Prostate gland (tissue), 2 donors: Measurements from ENCODE around the gene LTV1. TPM values are rescaled to one million over a fixed set of nuclear protein-coding genes. Genes with fewer than 3 reads are reported as not detected.
A peak's percentile ranks its signal among the peaks of the same experiment; 100 is the strongest.
"Not testable (repeated sequence)": the region's sequence is repeated elsewhere in the genome, so short reads cannot be mapped to it uniquely, and the experiment has no call there.

ENCODE experiments used
- DNase-seq: peaks from one replicate; pipeline ENCODE4 v3.0.0-alpha.2; 2019; ENCODE audit warnings: low spot score
- H3K27ac ChIP-seq, 2 donors: fragments of 200-600 bp; sonication (generic); 2 replicates each; pipeline ENCODE4 v1.5.1; 2017 to 2019
- H3K27me3 ChIP-seq: fragments of 200-600 bp; sonication (generic); replicated peaks from 2 replicates; pipeline ENCODE4 v1.5.1; 2019; ENCODE audit not compliant: insufficient read depth
- H3K36me3 ChIP-seq, 2 donors: fragments of 200-600 bp; sonication (generic); 1 replicate in 1 of 2; 2 replicates in 1 of 2; pipeline versions ENCODE4 v1.5.1 to v1.8.1; 2017 to 2019
- H3K4me1 ChIP-seq: fragments of 200-600 bp; sonication (generic); replicated peaks from 2 replicates; pipeline ENCODE4 v1.5.1; 2019
- H3K4me3 ChIP-seq, 2 donors: fragments of 200-600 bp; sonication (generic); 2 replicates each; pipeline ENCODE4 v1.5.1; 2017 to 2019
- H3K9me3 ChIP-seq: fragments of 200-600 bp; sonication (generic); 2 replicates; pipeline ENCODE4 v1.5.1; 2017
- CTCF ChIP-seq, 4 experiments: fragments of 200-600 bp in 2 of 4; fragments of 450-650 bp in 2 of 4; sonication (generic) in 2 of 4; IDR thresholded peaks; 1 replicate in 3 of 4; 2 replicates in 1 of 4; pipeline ENCODE4 v1.5.1; 2016 to 2019; ENCODE audit warnings: antibody characterized with exemption in 4 of 4, mild to moderate bottlenecking in 2 of 4, moderate library complexity in 2 of 4
- POLR2A ChIP-seq: fragments of 450-650 bp; IDR thresholded peaks from one replicate; pipeline ENCODE4 v1.6.1; 2016; ENCODE audit warnings: antibody characterized with exemption, mild to moderate bottlenecking
- POLR2AphosphoS5 ChIP-seq: sonication (generic); formaldehyde crosslinking; IDR thresholded peaks from one replicate; pipeline ENCODE4 v1.6.1; 2017; ENCODE audit warnings: antibody characterized with exemption
- WGBS: methylation state at CpG from one replicate; pipeline ENCODE4 v1.1.5; 2018; 5-methylcytosine and 5-hydroxymethylcytosine counted together
- intact Hi-C: fragments of 100-400 bp; cut with DNase I; formaldehyde crosslinking; loops from one replicate; pipeline ENCODE4 v1.14.2; 2022
- total RNA-seq, 2 donors: library from RNA; depleted of rRNA; stranded (reverse); fragments of >200 nt; gene quantifications; one replicate each; pipeline ENCODE4 v1.1.0, GENCODE V29; 2016

The LTV1 gene
- total RNA-seq, 2 donors from 2014 or later: 7.8 to 14.4 TPM

GRCh38 chr6:143842461-143842901, 657 bp upstream of the LTV1 start:
- TF ChIP-seq POLR2A: no peak
- peak in 1 of 4 experiments; percentile 1 for TF ChIP-seq CTCF (IDR thresholded peaks at IDR 0.05)
- no peak for TF ChIP-seq POLR2AphosphoS5
- peak; percentile 10 for DNase-seq
- intact Hi-C loops: loop anchor here (5.0 to 10.0 kb wide), 4 partner anchors 65 to 372 kb away; partner anchors contain the start of gene PHACTR2
- peak overlapping the region; percentile 55 to 59 for H3K4me3 ChIP-seq
- no peaks in the 10 kb centered on the region for H3K27me3 ChIP-seq
- no peaks in the 10 kb centered on the region for H3K9me3 ChIP-seq
- WGBS: 13% methylated on average over 7 of the region's 7 CpGs
- H3K4me1 ChIP-seq: peaks cover 5% of the 10 kb centered on the region
- H3K36me3 ChIP-seq: no peaks in the 10 kb centered on the region
- peak overlapping the region; percentile 93 for H3K27ac ChIP-seq

- intact Hi-C loops: loop anchor here (5.0 to 10.0 kb wide), 4 partner anchors 66 to 371 kb away; partner anchors contain the start of gene PHACTR2
- 0% methylated on average over 9 of the region's 9 CpGs for WGBS
- Histone ChIP-seq H3K27me3 (no peaks in the 10 kb centered on the region), H3K4me3 (peak overlapping the region; percentile 55 to 59), H3K27ac (peak overlapping the region; percentile 93), H3K9me3 (no peaks in the 10 kb centered on the region), H3K4me1 (peaks cover 5% of the 10 kb centered on the region), H3K36me3 (no peaks in the 10 kb centered on the region)
- DNase-seq: no peak
- TF ChIP-seq POLR2AphosphoS5: no peak
- TF ChIP-seq POLR2A: no peak
- TF ChIP-seq CTCF (IDR thresholded peaks at IDR 0.05): no peak
Observed at GRCh38 chr6:143843677-143843999, 500 bp downstream of the LTV1 start.

- DNase-seq: no peak
- WGBS: 8% methylated on average over 4 of the region's 4 CpGs
- Histone ChIP-seq H3K27me3 (no peaks in the 10 kb centered on the region), H3K9me3 (no peaks in the 10 kb centered on the region), H3K4me3 (peak overlapping the region; percentile 55 to 59), H3K27ac (peak overlapping the region in 1 of 2 donors; percentile 93), H3K4me1 (peaks cover 5% of the 10 kb centered on the region), H3K36me3 (no peaks in the 10 kb centered on the region)
- TF ChIP-seq POLR2AphosphoS5: no peak
- no peak for TF ChIP-seq POLR2A
- TF ChIP-seq CTCF (IDR thresholded peaks at IDR 0.05): no peak
- intact Hi-C loops: loop anchor here (5.0 to 10.0 kb wide), 4 partner anchors 67 to 371 kb away; partner anchors contain the start of gene PHACTR2
Observed at GRCh38 chr6:143844006-143844405, 868 bp downstream of the LTV1 start.

- no peak for DNase-seq
- 76% methylated on average over 5 of the region's 5 CpGs for WGBS
- Histone ChIP-seq H3K9me3 (no peaks in the 10 kb centered on the region), H3K4me1 (peaks cover 5% of the 10 kb centered on the region), H3K27me3 (no peaks in the 10 kb centered on the region), H3K4me3 (no peak overlapping the region), H3K36me3 (no peaks in the 10 kb centered on the region), H3K27ac (no peak overlapping the region)
- TF ChIP-seq CTCF (IDR thresholded peaks at IDR 0.05): no peak
- no peak for TF ChIP-seq POLR2A
- TF ChIP-seq POLR2AphosphoS5: no peak
- intact Hi-C loops: loop anchor here (10.0 kb wide), 1 partner anchor 370 kb away; no protein-coding TSS in a partner anchor
Observed at GRCh38 chr6:143845033-143845432, 1.9 kb downstream of the LTV1 start.

GRCh38 chr6:143851706-143852105, 8.6 kb downstream of the LTV1 start:
- H3K9me3 ChIP-seq, H3K27me3 ChIP-seq, H3K36me3 ChIP-seq, DNase-seq, H3K4me1 ChIP-seq, H3K4me3 ChIP-seq, H3K27ac ChIP-seq, intact Hi-C loops: not testable (repeated sequence)
- WGBS: 94% methylated on average over 3 of the region's 3 CpGs

GRCh38 chr6:143855057-143855456, 11.9 kb downstream of the LTV1 start:
- H3K27me3 ChIP-seq, H3K4me3 ChIP-seq, H3K9me3 ChIP-seq, DNase-seq, H3K4me1 ChIP-seq, intact Hi-C loops, H3K27ac ChIP-seq: not testable (repeated sequence)
- 93% methylated on average over 1 of the region's 1 CpG for WGBS
- H3K36me3 ChIP-seq: peaks cover 0 to 14% of the 10 kb centered on the region in 2 donors

- intact Hi-C loops, H3K4me3 ChIP-seq, H3K27me3 ChIP-seq, H3K9me3 ChIP-seq, H3K27ac ChIP-seq, H3K36me3 ChIP-seq, H3K4me1 ChIP-seq, DNase-seq: not testable (repeated sequence)
- WGBS: 99% methylated on average over 6 of the region's 6 CpGs
Observed at GRCh38 chr6:143856762-143857161, 13.6 kb downstream of the LTV1 start.
